Neuronal stem cell (in vitro differentiated cells): ENCODE results near the gene GADD45B.
"Not testable (repeated sequence)": the region's sequence is repeated elsewhere in the genome, so short reads cannot be mapped to it uniquely, and the experiment has no call there.

Experiments
- DNase-seq: peaks from one replicate; pipeline ENCODE4 v3.0.0-alpha.2; 2013; ENCODE audit warnings: low spot score
- H2AFZ ChIP-seq: one replicate; pipeline ENCODE4 v1.6.1; 2013; ENCODE audit warnings: mild to moderate bottlenecking, low read length, inconsistent platforms
- H2AK5ac ChIP-seq: 2 replicates; pipeline ENCODE4 v1.6.1; 2013; ENCODE audit warnings: low read depth, mild to moderate bottlenecking, inconsistent platforms, low read length, moderate library complexity, mixed read lengths
- H2BK120ac ChIP-seq: 2 replicates; pipeline ENCODE4 v1.6.1; 2013; ENCODE audit warnings: low read depth, mild to moderate bottlenecking, inconsistent platforms, low read length, moderate library complexity, mixed read lengths
- H2BK12ac ChIP-seq: one replicate; pipeline ENCODE4 v1.6.1; 2013; ENCODE audit warnings: low read length, inconsistent platforms
- H2BK15ac ChIP-seq: 2 replicates; pipeline ENCODE4 v1.6.1; 2013; ENCODE audit warnings: mild to moderate bottlenecking, low read length, inconsistent platforms, mixed read lengths
- H2BK5ac ChIP-seq: one replicate; pipeline ENCODE4 v1.6.1; 2013; ENCODE audit warnings: inconsistent platforms, mild to moderate bottlenecking, low read length, moderate library complexity
- H3K14ac ChIP-seq: one replicate; pipeline ENCODE4 v1.6.1; 2013; ENCODE audit warnings: low read length, inconsistent platforms
- H3K18ac ChIP-seq: 2 replicates; pipeline ENCODE4 v1.6.1; 2013; ENCODE audit warnings: low read length, inconsistent platforms
- H3K23ac ChIP-seq: 2 replicates; pipeline ENCODE4 v1.6.1; 2013; ENCODE audit warnings: low read depth, mild to moderate bottlenecking, mixed read lengths, low read length, inconsistent platforms; ENCODE audit not compliant: poor library complexity
- H3K27ac ChIP-seq: replicated peaks from 3 replicates; pipeline ENCODE4 v1.5.1; 2013; ENCODE audit warnings: low read length, inconsistent platforms
- H3K27me3 ChIP-seq, 3 experiments: 2 replicates each; pipeline ENCODE4 v1.6.1; 2013; ENCODE audit warnings: low read length in 3 of 3, mild to moderate bottlenecking in 2 of 3, inconsistent platforms in 1 of 3, low read depth in 1 of 3, mixed read lengths in 1 of 3, moderate library complexity in 1 of 3; ENCODE audit not compliant: control insufficient read depth in 3 of 3, insufficient read depth in 3 of 3
- H3K36me3 ChIP-seq, 2 donors: replicated peaks in 1 of 2; 2 replicates each; pipeline ENCODE4 v1.6.1; 2013; ENCODE audit warnings: low read length in 2 of 2; ENCODE audit not compliant: control insufficient read depth in 2 of 2, insufficient read depth in 2 of 2
- H3K4ac ChIP-seq: 2 replicates; pipeline ENCODE4 v1.6.1; 2013; ENCODE audit warnings: inconsistent platforms, mild to moderate bottlenecking, low read length, moderate library complexity
- H3K4me1 ChIP-seq, 2 donors: 1 replicate in 1 of 2; 2 replicates in 1 of 2; pipeline ENCODE4 v1.6.1; 2013; ENCODE audit warnings: low read length in 2 of 2, low read depth in 1 of 2; ENCODE audit not compliant: control insufficient read depth in 2 of 2, insufficient read depth in 1 of 2
- H3K4me2 ChIP-seq: one replicate; pipeline ENCODE4 v1.6.1; 2013; ENCODE audit warnings: mild to moderate bottlenecking, low read length, inconsistent platforms; ENCODE audit not compliant: insufficient read depth, poor library complexity, severe bottlenecking
- H3K4me3 ChIP-seq, 2 donors: 2 replicates each; pipeline ENCODE4 v1.5.1; 2013; ENCODE audit warnings: low read length in 2 of 2, mild to moderate bottlenecking in 2 of 2, inconsistent platforms in 1 of 2, moderate library complexity in 1 of 2
- H3K79me1 ChIP-seq: one replicate; pipeline ENCODE4 v1.6.1; 2013; ENCODE audit warnings: low read depth, mild to moderate bottlenecking, inconsistent platforms, low read length, moderate library complexity
- H3K9ac ChIP-seq: one replicate; pipeline ENCODE4 v1.6.1; 2013; ENCODE audit warnings: mild to moderate bottlenecking, low read depth, low read length, inconsistent platforms; ENCODE audit not compliant: poor library complexity
- H3K9me3 ChIP-seq, 2 donors: replicated peaks in 1 of 2; 2 replicates each; pipeline versions ENCODE3 to v1.6.1; 2013; ENCODE audit warnings: low read length in 2 of 2, mild to moderate bottlenecking in 2 of 2, inconsistent platforms in 1 of 2, low read depth in 1 of 2, mixed read lengths in 1 of 2, moderate library complexity in 1 of 2; ENCODE audit not compliant: control insufficient read depth in 2 of 2, insufficient read depth in 1 of 2
- H4K8ac ChIP-seq: one replicate; pipeline ENCODE4 v1.6.1; 2013; ENCODE audit warnings: low read depth, mild to moderate bottlenecking, inconsistent platforms, low read length, moderate library complexity
- H4K91ac ChIP-seq: one replicate; pipeline ENCODE4 v1.6.1; 2013; ENCODE audit warnings: low read length, low read depth, mild to moderate bottlenecking, inconsistent platforms; ENCODE audit not compliant: poor library complexity
- WGBS, 2 donors: extraction: QIAGEN DNeasy Blood & Tissue Kit; methylation state at CpG; one replicate each; pipeline ENCODE4 v1.1.7; 2013; ENCODE audit warnings: missing lambda C conversion rate in 2 of 2, mixed read lengths in 1 of 2; ENCODE audit not compliant: insufficient read length in 2 of 2, insufficient replicate concordance in 1 of 2; ENCODE audit errors: extremely low coverage in 2 of 2; 5-methylcytosine and 5-hydroxymethylcytosine counted together

Gene GADD45B

DNA sequence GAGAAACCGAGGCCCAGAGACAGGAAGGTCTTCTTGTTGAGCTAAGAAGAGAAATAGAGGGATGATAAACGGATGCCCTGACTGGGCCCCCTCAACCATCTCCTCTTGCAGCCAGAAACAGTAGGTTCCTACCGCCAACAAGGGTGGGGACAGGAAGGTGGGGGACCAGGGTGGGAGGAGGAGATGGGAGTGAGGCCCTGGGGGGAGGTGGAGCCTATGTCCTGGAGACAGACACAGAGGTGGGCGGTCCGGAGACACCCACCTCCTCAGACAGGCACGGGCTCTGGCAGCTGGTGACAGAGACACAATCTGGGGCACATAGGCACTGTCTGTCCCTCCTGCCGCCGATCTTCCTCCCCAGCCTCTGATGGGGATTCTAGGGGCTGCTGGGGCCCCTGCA lies 16.9 kb downstream of the GADD45B start:
- Histone ChIP-seq H2AFZ (no peak overlapping the region), H3K14ac (no peak overlapping the region), H2AK5ac (peak overlapping the region; percentile 82), H3K27me3 (peaks cover 4 to 81% (median 30%) of the 10 kb centered on the region in 3 experiments), H3K9me3 (peaks cover 0 to 6% of the 10 kb centered on the region in 2 donors), H2BK5ac (no peak overlapping the region), H3K4me3 (no peak overlapping the region), H2BK12ac (no peak overlapping the region), H3K79me1 (no peaks in the 10 kb centered on the region), H3K18ac (peak overlapping the region; percentile 8), H4K8ac (no peak overlapping the region), H3K36me3 (peaks cover 0 to 2% of the 10 kb centered on the region in 2 donors), H3K4ac (no peak overlapping the region), H3K4me2 (no peak overlapping the region), H4K91ac (no peak overlapping the region), H2BK15ac (no peak overlapping the region), H3K27ac (no peak overlapping the region), H3K4me1 (peaks cover 3 to 22% of the 10 kb centered on the region in 2 donors), H3K23ac (no peak overlapping the region), H2BK120ac (peak overlapping the region; percentile 24), H3K9ac (no peak overlapping the region)
- no CpG with 5 or more reads among the region's 8 CpGs for WGBS, 2 donors
- no peak for DNase-seq

DNA sequence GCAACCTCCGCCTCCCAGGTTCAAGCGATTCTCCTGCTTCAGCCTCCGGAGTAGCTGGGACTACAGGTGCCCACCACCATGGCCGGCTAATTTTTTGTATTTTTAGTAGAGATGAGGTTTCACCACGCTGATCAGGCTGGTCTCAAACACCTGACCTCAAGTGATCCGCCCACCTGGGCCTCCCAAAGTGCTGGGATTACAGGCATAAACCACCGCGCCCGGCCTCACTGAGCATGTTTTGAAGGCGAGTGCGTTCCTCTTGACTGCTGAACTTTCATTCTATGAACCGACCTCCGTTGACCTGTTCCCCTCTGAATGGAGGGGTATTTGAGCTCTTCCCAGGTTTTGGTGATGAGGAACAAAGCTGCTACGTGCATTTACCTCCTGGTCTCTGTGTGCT lies 17.5 kb downstream of the GADD45B start:
- H3K27me3 ChIP-seq: peaks cover 4 to 75% (median 24%) of the 10 kb centered on the region in 3 experiments
- not testable (repeated sequence) for H3K79me1 ChIP-seq, H3K36me3 ChIP-seq, H2AK5ac ChIP-seq, H4K8ac ChIP-seq, H3K9ac ChIP-seq, H3K4me3 ChIP-seq, H3K14ac ChIP-seq, H3K27ac ChIP-seq, H3K4ac ChIP-seq, DNase-seq, H2BK12ac ChIP-seq, H3K4me2 ChIP-seq, H3K9me3 ChIP-seq, H2BK120ac ChIP-seq, H4K91ac ChIP-seq, H2BK15ac ChIP-seq, H2BK5ac ChIP-seq, H3K18ac ChIP-seq, H3K23ac ChIP-seq, H2AFZ ChIP-seq
- H3K4me1 ChIP-seq: peaks cover 3 to 21% of the 10 kb centered on the region in 2 donors
- no CpG with 5 or more reads among the region's 14 CpGs for WGBS, 2 donors

DNA sequence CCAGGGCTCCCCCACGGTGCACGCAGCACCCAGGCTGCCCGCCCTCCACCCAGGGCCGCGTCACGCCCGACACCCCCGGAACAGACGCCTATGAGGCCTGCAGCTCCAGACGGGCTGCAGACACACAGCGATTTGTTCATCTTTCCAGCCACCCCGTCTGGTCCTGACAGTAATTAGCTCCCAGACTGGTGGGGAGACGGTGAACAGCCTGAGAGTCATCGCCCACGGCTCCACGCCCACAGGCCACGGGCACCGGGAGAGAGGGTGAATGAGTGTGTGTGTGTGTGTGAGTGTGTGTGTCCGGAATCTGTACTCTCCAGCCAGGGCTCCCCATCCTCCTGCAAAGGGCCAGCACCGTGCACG lies 18.1 kb downstream of the GADD45B start:
- DNase-seq: no peak
- Histone ChIP-seq H3K9me3 (peaks cover 0 to 6% of the 10 kb centered on the region in 2 donors), H2BK120ac (no peak overlapping the region), H3K18ac (peak overlapping the region; percentile 99), H3K79me1 (no peaks in the 10 kb centered on the region), H2AFZ (peak overlapping the region; percentile 78), H4K91ac (no peak overlapping the region), H2BK15ac (peak overlapping the region; percentile 95), H3K4ac (peak overlapping the region; percentile 90), H4K8ac (peak overlapping the region; percentile 94), H3K27me3 (peaks cover 4 to 71% (median 18%) of the 10 kb centered on the region in 3 experiments), H2BK5ac (no peak overlapping the region), H2BK12ac (peak overlapping the region; percentile 99), H3K4me2 (no peak overlapping the region), H3K4me1 (peaks cover 3 to 19% of the 10 kb centered on the region in 2 donors), H3K4me3 (peak overlapping the region in 1 of 2 donors; percentile 76), H2AK5ac (peak overlapping the region; percentile 97), H3K36me3 (peaks cover 0 to 2% of the 10 kb centered on the region in 2 donors), H3K27ac (no peak overlapping the region), H3K14ac (peak overlapping the region; percentile 97), H3K9ac (peak overlapping the region; percentile 89), H3K23ac (peak overlapping the region; percentile 100)
- no CpG with 5 or more reads among the region's 21 CpGs for WGBS, 2 donors

DNA sequence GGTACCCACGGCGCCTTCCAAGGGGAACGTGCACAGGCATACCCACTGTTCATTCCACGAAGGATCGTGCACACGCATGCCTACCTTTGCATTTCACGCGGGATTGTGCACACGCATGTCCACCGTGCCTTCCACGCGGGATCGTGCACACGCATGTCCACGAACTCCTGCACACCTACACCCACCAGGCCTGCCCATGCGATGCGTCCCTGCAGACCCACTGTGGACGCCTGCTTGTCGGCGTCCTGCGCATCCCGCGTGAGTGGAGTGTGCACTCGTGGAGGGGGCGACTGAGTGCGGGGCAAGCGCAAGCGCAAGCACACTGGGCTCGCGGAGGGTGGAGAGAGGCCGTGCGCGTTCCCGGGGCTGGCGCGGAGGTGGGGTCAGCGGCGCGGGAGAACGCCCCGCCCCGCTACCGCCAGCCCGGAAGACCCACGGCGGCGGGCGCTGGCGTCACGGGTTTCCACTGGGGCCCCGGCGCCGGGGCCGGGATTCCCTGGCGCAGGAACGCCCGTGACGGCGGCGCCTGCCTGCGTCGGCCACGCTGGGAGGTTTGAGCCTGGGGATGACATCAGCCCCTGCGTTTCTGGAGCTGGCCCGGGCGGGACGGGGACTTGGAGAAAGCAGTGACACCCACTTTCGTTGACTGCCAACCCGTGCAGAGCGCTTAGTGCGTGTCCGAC lies 18.7 kb downstream of the GADD45B start:
- no peak for DNase-seq
- peaks cover 3 to 21% of the 10 kb centered on the region in 2 donors for H3K4me1 ChIP-seq
- no peak overlapping the region for H2BK120ac ChIP-seq
- no peaks in the 10 kb centered on the region for H3K79me1 ChIP-seq
- peak overlapping the region; percentile 97 for H2AK5ac ChIP-seq
- H3K36me3 ChIP-seq: peaks cover 0 to 2% of the 10 kb centered on the region in 2 donors
- peak overlapping the region; percentile 81 for H3K4me2 ChIP-seq
- no CpG with 5 or more reads among the region's 72 CpGs for WGBS, 2 donors
- H3K9me3 ChIP-seq: peaks cover 0 to 4% of the 10 kb centered on the region in 2 donors
- H3K27me3 ChIP-seq: peaks cover 1 to 68% (median 13%) of the 10 kb centered on the region in 3 experiments
- peak overlapping the region; percentile 99 for H2BK12ac ChIP-seq
- H2BK5ac ChIP-seq: no peak overlapping the region
- peak overlapping the region; percentile 32 to 76 for H3K4me3 ChIP-seq
- H2BK15ac ChIP-seq: peak overlapping the region; percentile 95
- peak overlapping the region; percentile 100 for H3K23ac ChIP-seq
- peak overlapping the region; percentile 78 for H2AFZ ChIP-seq
- H3K14ac ChIP-seq: peak overlapping the region; percentile 97
- H3K27ac ChIP-seq: no peak overlapping the region
- H3K9ac ChIP-seq: peak overlapping the region; percentile 89
- H4K91ac ChIP-seq: no peak overlapping the region
- peak overlapping the region; percentile 99 for H3K18ac ChIP-seq
- peak overlapping the region; percentile 94 for H4K8ac ChIP-seq
- peak overlapping the region; percentile 90 for H3K4ac ChIP-seq
